ENCODE measurements around the gene MMEL1. TPM values are rescaled to one million over a fixed set of nuclear protein-coding genes. Genes with fewer than 3 reads are reported as not detected.

MMEL1 gene
- total and polyA plus RNA-seq, 2 of the 13 experiments (the other 11 are each of a cell fraction or from before 2014, with no cell fraction given), result 0.48 TPM; not detected in 1

DNA sequence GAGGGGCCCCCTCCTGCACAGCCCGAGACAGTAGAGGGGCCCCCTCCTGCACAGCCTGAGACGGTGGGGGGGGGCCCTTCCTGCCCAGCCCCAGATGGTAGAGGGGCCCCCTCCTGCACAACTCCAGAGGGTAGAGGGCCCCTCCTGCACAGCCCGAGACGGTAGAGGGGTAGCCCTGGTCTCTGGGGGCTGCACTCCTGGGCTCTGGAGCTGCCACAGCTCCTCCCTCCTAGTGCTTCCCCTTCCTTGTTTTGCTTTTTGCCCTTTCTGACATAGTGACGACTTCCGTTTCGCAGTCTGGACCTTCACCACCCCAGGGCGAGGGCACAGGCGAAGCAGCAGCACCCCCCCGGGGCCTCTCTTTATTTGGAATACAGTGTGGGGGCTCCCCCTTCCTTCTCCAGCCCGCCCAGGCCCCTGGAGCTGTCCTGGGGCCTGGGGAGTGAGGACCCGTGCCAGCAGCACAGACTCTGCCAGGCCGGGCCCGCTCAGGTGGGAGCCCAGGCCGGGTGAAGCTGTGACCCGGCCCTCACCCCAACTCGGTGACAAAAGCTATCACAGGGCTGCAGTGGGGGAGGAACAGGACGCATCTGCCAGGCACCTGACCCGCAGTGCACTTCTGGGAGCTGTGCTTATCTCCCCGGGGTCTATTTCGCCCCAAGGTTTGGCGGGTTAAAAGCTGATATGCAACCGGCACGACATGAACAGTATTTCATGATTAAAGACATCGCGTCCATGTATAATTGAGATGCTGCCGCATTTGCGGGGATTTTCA, 47.3 kb downstream of the MMEL1 start (continued):
- no peak for TF ChIP-seq ZNF589 (CRISPR knock-in tag; conservative IDR thresholded peaks at IDR 0.05)
- TF ChIP-seq CREM (IDR thresholded peaks at IDR 0.05), result peak; percentile 55
- TF ChIP-seq CREM (CRISPR knock-in tag; IDR thresholded peaks at IDR 0.05), result no peak
- TF ChIP-seq ZNF24 (IDR thresholded peaks at IDR 0.05), result no peak
- TF ChIP-seq, protein P1, sequence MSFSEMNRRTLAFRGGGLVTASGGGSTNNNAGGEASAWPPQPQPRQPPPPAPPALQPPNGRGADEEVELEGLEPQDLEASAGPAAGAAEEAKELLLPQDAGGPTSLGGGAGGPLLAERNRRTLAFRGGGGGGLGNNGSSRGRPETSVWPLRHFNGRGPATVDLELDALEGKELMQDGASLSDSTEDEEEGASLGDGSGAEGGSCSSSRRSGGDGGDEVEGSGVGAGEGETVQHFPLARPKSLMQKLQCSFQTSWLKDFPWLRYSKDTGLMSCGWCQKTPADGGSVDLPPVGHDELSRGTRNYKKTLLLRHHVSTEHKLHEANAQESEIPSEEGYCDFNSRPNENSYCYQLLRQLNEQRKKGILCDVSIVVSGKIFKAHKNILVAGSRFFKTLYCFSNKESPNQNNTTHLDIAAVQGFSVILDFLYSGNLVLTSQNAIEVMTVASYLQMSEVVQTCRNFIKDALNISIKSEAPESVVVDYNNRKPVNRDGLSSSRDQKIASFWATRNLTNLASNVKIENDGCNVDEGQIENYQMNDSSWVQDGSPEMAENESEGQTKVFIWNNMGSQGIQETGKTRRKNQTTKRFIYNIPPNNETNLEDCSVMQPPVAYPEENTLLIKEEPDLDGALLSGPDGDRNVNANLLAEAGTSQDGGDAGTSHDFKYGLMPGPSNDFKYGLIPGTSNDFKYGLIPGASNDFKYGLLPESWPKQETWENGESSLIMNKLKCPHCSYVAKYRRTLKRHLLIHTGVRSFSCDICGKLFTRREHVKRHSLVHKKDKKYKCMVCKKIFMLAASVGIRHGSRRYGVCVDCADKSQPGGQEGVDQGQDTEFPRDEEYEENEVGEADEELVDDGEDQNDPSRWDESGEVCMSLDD (CRISPR knock-in tag; IDR thresholded peaks at IDR 0.05; ENCODE audit: borderline replicate concordance), result no peak; the same call in 1 of the 2 replicates
- no peak for TF ChIP-seq ZSCAN12 (CRISPR knock-in tag; IDR thresholded peaks at IDR 0.05)
- TF ChIP-seq, protein P2, sequence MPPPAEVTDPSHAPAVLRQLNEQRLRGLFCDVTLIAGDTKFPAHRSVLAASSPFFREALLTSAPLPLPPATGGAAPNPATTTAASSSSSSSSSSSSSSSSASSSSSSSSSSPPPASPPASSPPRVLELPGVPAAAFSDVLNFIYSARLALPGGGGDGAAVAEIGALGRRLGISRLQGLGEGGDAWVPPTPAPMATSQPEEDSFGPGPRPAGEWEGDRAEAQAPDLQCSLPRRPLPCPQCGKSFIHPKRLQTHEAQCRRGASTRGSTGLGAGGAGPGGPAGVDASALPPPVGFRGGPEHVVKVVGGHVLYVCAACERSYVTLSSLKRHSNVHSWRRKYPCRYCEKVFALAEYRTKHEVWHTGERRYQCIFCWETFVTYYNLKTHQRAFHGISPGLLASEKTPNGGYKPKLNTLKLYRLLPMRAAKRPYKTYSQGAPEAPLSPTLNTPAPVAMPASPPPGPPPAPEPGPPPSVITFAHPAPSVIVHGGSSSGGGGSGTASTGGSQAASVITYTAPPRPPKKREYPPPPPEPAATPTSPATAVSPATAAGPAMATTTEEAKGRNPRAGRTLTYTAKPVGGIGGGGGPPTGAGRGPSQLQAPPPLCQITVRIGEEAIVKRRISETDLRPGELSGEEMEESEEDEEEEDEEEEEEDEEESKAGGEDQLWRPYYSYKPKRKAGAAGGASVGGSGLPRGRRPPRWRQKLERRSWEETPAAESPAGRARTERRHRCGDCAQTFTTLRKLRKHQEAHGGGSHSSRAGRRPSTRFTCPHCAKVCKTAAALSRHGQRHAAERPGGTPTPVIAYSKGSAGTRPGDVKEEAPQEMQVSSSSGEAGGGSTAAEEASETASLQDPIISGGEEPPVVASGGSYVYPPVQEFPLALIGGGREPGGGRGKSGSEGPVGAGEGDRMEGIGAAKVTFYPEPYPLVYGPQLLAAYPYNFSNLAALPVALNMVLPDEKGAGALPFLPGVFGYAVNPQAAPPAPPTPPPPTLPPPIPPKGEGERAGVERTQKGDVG (CRISPR knock-in tag; IDR thresholded peaks at IDR 0.05; ENCODE audit: borderline replicate concordance), result no peak
- TF ChIP-seq ZSCAN31 (CRISPR knock-in tag; IDR thresholded peaks at IDR 0.05; ENCODE audit: low read depth), result no peak
- no peak for TF ChIP-seq ZNF773 (CRISPR knock-in tag; IDR thresholded peaks at IDR 0.05; ENCODE audit: borderline replicate concordance)
- TF ChIP-seq ZNF383 (CRISPR knock-in tag; IDR thresholded peaks at IDR 0.05; ENCODE audit: borderline replicate concordance), result no peak
- peak; percentile 90 for TF ChIP-seq GABPB1 (CRISPR knock-in tag; IDR thresholded peaks at IDR 0.05)
- peak; percentile 72; the same call in 1 of the 2 replicates for TF ChIP-seq KAT8 (CRISPR knock-in tag; IDR thresholded peaks at IDR 0.05)
- peak; percentile 69; the same call in 1 of the 2 replicates for TF ChIP-seq GATAD1 (CRISPR knock-in tag; IDR thresholded peaks at IDR 0.05)

Data from HepG2 (cell line).